PC-9 (cell line): Measurements from ENCODE around the gene ALDH7A1. TPM values are rescaled to one million over a fixed set of nuclear protein-coding genes. Genes with fewer than 3 reads are reported as not detected.

Experiments used
- BruUV-seq: library from RNA; stranded (reverse); fragments of 400-500 nt; replicated peaks from 2 replicates; lab custom pipeline; 2021; lab: Mats Ljungman, UMichigan
- CTCF ChIA-PET: fragments of 300-600 bp; sonication (Branson Sonifier 250); formaldehyde crosslinking; loops from one replicate; lab custom pipeline; 2022; ENCODE audit warnings: antibody characterized with exemption; lab: Charles Lee
- POLR2A ChIA-PET: fragments of 300-600 bp; sonication (Branson Sonifier 250); formaldehyde crosslinking; loops from one replicate; lab custom pipeline; 2022; ENCODE audit warnings: antibody characterized with exemption; ENCODE audit not compliant: unreplicated experiment; lab: Charles Lee
- DNase-seq, 2 experiments: peaks; one replicate each; pipeline versions ENCODE4 v3.0.0 to v3.0.0-alpha.2; 2015 to 2022; ENCODE audit warnings: mixed read lengths in 1 of 2
- H2AFZ ChIP-seq: fragments of 200-600 bp; sonication (generic); 2 replicates; pipeline ENCODE4 v1.8.1; 2017; ENCODE audit warnings: antibody characterized with exemption
- H3F3A ChIP-seq: fragments of 200-600 bp; sonication (generic); 2 replicates; pipeline ENCODE4 v1.8.1; 2017; ENCODE audit warnings: antibody characterized with exemption, mild to moderate bottlenecking, low read depth; ENCODE audit not compliant: insufficient read depth
- H3K27ac ChIP-seq: fragments of 200-600 bp; sonication (generic); 2 replicates; pipeline ENCODE4 v1.6.1; 2016; ENCODE audit warnings: mixed run types
- H3K27me3 ChIP-seq: fragments of 200-600 bp; sonication (generic); 2 replicates; pipeline ENCODE4 v1.6.1; 2016; ENCODE audit warnings: low read depth, mixed run types; ENCODE audit not compliant: insufficient read depth
- H3K36me3 ChIP-seq: fragments of 200-600 bp; sonication (generic); 2 replicates; pipeline ENCODE4 v1.6.1; 2016; ENCODE audit warnings: low read depth, mixed run types
- H3K4me1 ChIP-seq: fragments of 200-600 bp; sonication (generic); replicated peaks from 2 replicates; pipeline ENCODE4 v1.6.1; 2016; ENCODE audit warnings: mixed run types; ENCODE audit not compliant: insufficient read depth
- H3K4me2 ChIP-seq: fragments of 200-600 bp; sonication (generic); 2 replicates; pipeline ENCODE4 v1.6.1; 2017; ENCODE audit warnings: mixed run types
- H3K4me3 ChIP-seq: fragments of 200-600 bp; sonication (generic); 2 replicates; pipeline ENCODE4 v1.6.1; 2016; ENCODE audit warnings: mixed run types
- H3K79me2 ChIP-seq: fragments of 200-600 bp; sonication (generic); 2 replicates; pipeline ENCODE4 v1.6.1; 2017; ENCODE audit warnings: low read depth, mixed run types
- H3K9me2 ChIP-seq: fragments of 200-600 bp; sonication (generic); 2 replicates; pipeline ENCODE4 v1.8.1; 2017; ENCODE audit warnings: mild to moderate bottlenecking; ENCODE audit not compliant: insufficient read depth
- H3K9me3 ChIP-seq: fragments of 200-600 bp; sonication (generic); 2 replicates; pipeline ENCODE4 v1.8.1; 2016; ENCODE audit warnings: low read depth; ENCODE audit not compliant: insufficient read depth
- H4K20me1 ChIP-seq: fragments of 200-600 bp; sonication (generic); 2 replicates; pipeline ENCODE4 v1.8.1; 2017; ENCODE audit not compliant: insufficient read depth
- EZH2 ChIP-seq: fragments of 200-600 bp; sonication (generic); IDR thresholded peaks from 2 replicates; pipeline ENCODE4 v1.8.0; 2017; ENCODE audit warnings: antibody characterized with exemption, low read depth
- intact Hi-C: fragments of 100-400 bp; cut with micrococcal nuclease; formaldehyde crosslinking; loops from one replicate; pipeline ENCODE4 v1.10.0; 2022; ENCODE audit not compliant: unreplicated experiment
- total RNA-seq: library from RNA; stranded (reverse); gene quantifications from 2 replicates; pipeline ENCODE4 v1.2.3, GENCODE V29; 2021
- TF ChIP-seq, protein P1 (sequence below): fragments of 200-600 bp; sonication (generic); conservative IDR thresholded peaks from 2 replicates; pipeline ENCODE4 v1.6.1; 2017; ENCODE audit warnings: mixed run types, antibody characterized with exemption, mild to moderate bottlenecking, moderate library complexity

ALDH7A1 gene
- total RNA-seq, 1 experiment from 2014 or later = 109 TPM

DNA sequence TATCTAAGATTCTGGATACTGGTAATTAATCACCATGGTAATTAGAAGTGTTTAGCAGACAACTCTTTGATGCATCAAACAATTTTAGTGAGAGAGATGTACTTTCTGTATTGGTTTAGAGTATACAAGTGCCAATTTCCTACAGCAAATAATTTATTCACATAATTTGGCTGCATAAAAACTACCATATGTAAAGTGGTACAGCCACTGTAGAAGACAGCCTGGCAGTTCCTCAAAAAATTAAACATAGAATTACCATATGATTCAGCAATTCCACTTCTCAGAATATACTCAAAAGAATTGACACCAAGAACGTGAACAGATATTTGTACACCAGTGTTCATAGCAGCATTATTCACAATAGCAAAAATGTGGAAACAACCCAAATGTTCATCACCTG, 41.9 kb upstream of the ALDH7A1 start:
- H3K36me3 ChIP-seq = no peaks in the 10 kb centered on the region
- no peaks in the 10 kb centered on the region for H3K79me2 ChIP-seq
- intact Hi-C loops = no loop called here
- H3K27ac ChIP-seq = no peak overlapping the region
- ChIA-PET CTCF (no interaction called here), POLR2A (no interaction called here)
- H3K4me1 ChIP-seq = no peaks in the 10 kb centered on the region
- H3K4me2 ChIP-seq = no peak overlapping the region
- no peak for DNase-seq
- no peaks in the 10 kb centered on the region for H3K9me2 ChIP-seq
- BruUV-seq = no TSS peak
- no peaks in the 10 kb centered on the region for H3K27me3 ChIP-seq
- no peaks in the 10 kb centered on the region for H3F3A ChIP-seq
- no peaks in the 10 kb centered on the region for H3K9me3 ChIP-seq
- no peaks in the 10 kb centered on the region; the same call in 1 of the 2 replicates for H4K20me1 ChIP-seq
- no peak overlapping the region for H3K4me3 ChIP-seq
- no peak for TF ChIP-seq EZH2
- TF ChIP-seq, protein P1, sequence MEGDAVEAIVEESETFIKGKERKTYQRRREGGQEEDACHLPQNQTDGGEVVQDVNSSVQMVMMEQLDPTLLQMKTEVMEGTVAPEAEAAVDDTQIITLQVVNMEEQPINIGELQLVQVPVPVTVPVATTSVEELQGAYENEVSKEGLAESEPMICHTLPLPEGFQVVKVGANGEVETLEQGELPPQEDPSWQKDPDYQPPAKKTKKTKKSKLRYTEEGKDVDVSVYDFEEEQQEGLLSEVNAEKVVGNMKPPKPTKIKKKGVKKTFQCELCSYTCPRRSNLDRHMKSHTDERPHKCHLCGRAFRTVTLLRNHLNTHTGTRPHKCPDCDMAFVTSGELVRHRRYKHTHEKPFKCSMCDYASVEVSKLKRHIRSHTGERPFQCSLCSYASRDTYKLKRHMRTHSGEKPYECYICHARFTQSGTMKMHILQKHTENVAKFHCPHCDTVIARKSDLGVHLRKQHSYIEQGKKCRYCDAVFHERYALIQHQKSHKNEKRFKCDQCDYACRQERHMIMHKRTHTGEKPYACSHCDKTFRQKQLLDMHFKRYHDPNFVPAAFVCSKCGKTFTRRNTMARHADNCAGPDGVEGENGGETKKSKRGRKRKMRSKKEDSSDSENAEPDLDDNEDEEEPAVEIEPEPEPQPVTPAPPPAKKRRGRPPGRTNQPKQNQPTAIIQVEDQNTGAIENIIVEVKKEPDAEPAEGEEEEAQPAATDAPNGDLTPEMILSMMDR = no peak
- H2AFZ ChIP-seq = no peak overlapping the region

DNA sequence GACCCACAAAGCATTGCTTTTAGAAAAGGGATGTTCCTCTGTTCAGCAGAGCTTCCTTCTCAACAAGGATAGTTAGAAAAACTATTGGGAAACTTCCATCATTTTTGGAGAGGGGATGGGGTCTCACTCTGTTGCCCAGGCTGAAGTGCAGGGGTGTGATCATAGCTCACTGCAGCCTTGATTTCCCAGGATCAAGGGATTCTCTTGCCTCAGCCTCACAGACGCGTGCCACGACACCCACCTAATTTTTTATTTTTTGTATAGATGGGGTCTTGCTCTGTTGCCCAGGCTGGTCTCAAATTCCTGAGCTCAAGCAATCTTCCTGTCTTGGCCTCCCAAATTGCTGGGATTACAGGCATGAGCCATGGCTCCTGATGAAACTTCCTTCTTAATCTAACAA, 40.6 kb upstream of the ALDH7A1 start:
- no peaks in the 10 kb centered on the region for H3F3A ChIP-seq
- H2AFZ ChIP-seq = no peak overlapping the region
- H3K4me3 ChIP-seq = no peak overlapping the region
- ChIA-PET POLR2A (no interaction called here), CTCF (no interaction called here)
- no peaks in the 10 kb centered on the region for H3K9me3 ChIP-seq
- no peaks in the 10 kb centered on the region for H3K9me2 ChIP-seq
- H3K4me2 ChIP-seq = no peak overlapping the region
- BruUV-seq = no TSS peak
- H3K27me3 ChIP-seq = no peaks in the 10 kb centered on the region
- no peak for DNase-seq
- no peaks in the 10 kb centered on the region for H3K36me3 ChIP-seq
- TF ChIP-seq, protein P1 = no peak
- TF ChIP-seq EZH2 = no peak
- no peaks in the 10 kb centered on the region for H4K20me1 ChIP-seq
- H3K79me2 ChIP-seq = no peaks in the 10 kb centered on the region
- no peaks in the 10 kb centered on the region for H3K4me1 ChIP-seq
- no peak overlapping the region for H3K27ac ChIP-seq
- intact Hi-C loops = no loop called here

GRCh38 chr5:126633552-126633951, 38.5 kb upstream of the ALDH7A1 start:
- Histone ChIP-seq H3F3A (no peaks in the 10 kb centered on the region), H2AFZ (no peak overlapping the region), H3K4me2 (no peak overlapping the region), H3K4me1 (no peaks in the 10 kb centered on the region), H3K9me3 (no peaks in the 10 kb centered on the region), H3K27ac (no peak overlapping the region), H3K4me3 (no peak overlapping the region), H3K36me3 (no peaks in the 10 kb centered on the region), H3K9me2 (no peaks in the 10 kb centered on the region), H4K20me1 (no peaks in the 10 kb centered on the region), H3K79me2 (no peaks in the 10 kb centered on the region), H3K27me3 (no peaks in the 10 kb centered on the region)
- TF ChIP-seq, protein P1 = no peak
- no peak for TF ChIP-seq EZH2
- no peak for DNase-seq
- BruUV-seq = no TSS peak
- intact Hi-C loops = no loop called here
- POLR2A ChIA-PET = no interaction called here
- CTCF ChIA-PET = no interaction called here
